HUES64 (cell line): Measurements from ENCODE around the gene PARVB.
A peak's percentile ranks its signal among the peaks of the same experiment; 100 is the strongest.
"Not testable (repeated sequence)": the region's sequence is repeated elsewhere in the genome, so short reads cannot be mapped to it uniquely, and the experiment has no call there.

ENCODE experiments used
- H3K27ac ChIP-seq: 2 replicates; pipeline ENCODE4 v1.7.0; 2013; ENCODE audit warnings: low read depth, low read length, inconsistent platforms
- H3K27me3 ChIP-seq: 2 replicates; pipeline ENCODE4 v1.6.1; 2013; ENCODE audit warnings: mild to moderate bottlenecking, low read length; ENCODE audit not compliant: insufficient read depth
- H3K36me3 ChIP-seq: 2 replicates; pipeline ENCODE4 v1.6.1; 2013; ENCODE audit warnings: mild to moderate bottlenecking, low read length; ENCODE audit not compliant: insufficient read depth
- H3K4me1 ChIP-seq: 2 replicates; pipeline ENCODE4 v1.6.1; 2013; ENCODE audit warnings: mild to moderate bottlenecking, low read length, moderate library complexity; ENCODE audit not compliant: insufficient read depth
- H3K4me3 ChIP-seq: 2 replicates; pipeline ENCODE4 v1.5.1; 2013; ENCODE audit warnings: mild to moderate bottlenecking, low read length, moderate library complexity
- H3K9ac ChIP-seq: 2 replicates; pipeline ENCODE4 v1.6.1; 2013; ENCODE audit warnings: mild to moderate bottlenecking, low read depth, low read length
- H3K9me3 ChIP-seq: 2 replicates; pipeline ENCODE4 v1.6.1; 2013; ENCODE audit warnings: low read depth, low read length; ENCODE audit not compliant: insufficient read depth
- WGBS: fragments of 150-250, 120-280 bp; methylation state at CpG from one replicate; pipeline ENCODE4 v1.1.7; 2013; ENCODE audit warnings: missing lambda C conversion rate; 5-methylcytosine and 5-hydroxymethylcytosine counted together

The PARVB gene

GRCh38 chr22:44100411-44100810 is 76.3 kb downstream of the PARVB start:
- no peak overlapping the region for H3K4me3 ChIP-seq
- 91% methylated on average over 13 of the region's 13 CpGs for WGBS
- H3K9ac ChIP-seq = no peak overlapping the region
- no peaks in the 10 kb centered on the region for H3K4me1 ChIP-seq
- H3K9me3 ChIP-seq = 0 out of 2 replicates have a peak, but pooled peaks cover 3% of the 10 kb centered on the region
- H3K36me3 ChIP-seq = no peaks in the 10 kb centered on the region
- no peak overlapping the region for H3K27ac ChIP-seq
- no peaks in the 10 kb centered on the region for H3K27me3 ChIP-seq

GRCh38 chr22:44102121-44102520 is 78.0 kb downstream of the PARVB start:
- no peaks in the 10 kb centered on the region for H3K36me3 ChIP-seq
- 84% methylated on average over 4 of the region's 4 CpGs for WGBS
- H3K9me3 ChIP-seq = 0 out of 2 replicates have a peak, but pooled peaks cover 3% of the 10 kb centered on the region
- H3K4me3 ChIP-seq = no peak overlapping the region
- H3K9ac ChIP-seq = no peak overlapping the region
- H3K4me1 ChIP-seq = peaks cover 6% of the 10 kb centered on the region
- H3K27ac ChIP-seq = no peak overlapping the region
- no peaks in the 10 kb centered on the region for H3K27me3 ChIP-seq

GRCh38 chr22:44102856-44103255 is 78.8 kb downstream of the PARVB start:
- WGBS = 96% methylated on average over 3 of the region's 3 CpGs
- Histone ChIP-seq H3K27ac (no peak overlapping the region), H3K9ac (no peak overlapping the region), H3K9me3 (0 out of 2 replicates have a peak, but pooled peaks cover 3% of the 10 kb centered on the region), H3K27me3 (no peaks in the 10 kb centered on the region), H3K4me1 (peaks cover 12% of the 10 kb centered on the region), H3K36me3 (no peaks in the 10 kb centered on the region), H3K4me3 (no peak overlapping the region)

GRCh38 chr22:44103735-44104480 is 79.8 kb downstream of the PARVB start:
- no peaks in the 10 kb centered on the region for H3K36me3 ChIP-seq
- H3K27me3 ChIP-seq = no peaks in the 10 kb centered on the region
- H3K9me3 ChIP-seq = 0 out of 2 replicates have a peak, but pooled peaks cover 3% of the 10 kb centered on the region
- no peak overlapping the region for H3K27ac ChIP-seq
- H3K4me1 ChIP-seq = peaks cover 20% of the 10 kb centered on the region
- H3K9ac ChIP-seq = no peak overlapping the region
- no peak overlapping the region for H3K4me3 ChIP-seq
- 91% methylated on average over 13 of the region's 13 CpGs for WGBS

- H3K4me1 ChIP-seq = peaks cover 31% of the 10 kb centered on the region
Observed at GRCh38 chr22:44107340-44107739, 83.2 kb downstream of the PARVB start.

GRCh38 chr22:44108076-44108475 is 84.0 kb downstream of the PARVB start:
- Histone ChIP-seq H3K9ac (peak overlapping the region; percentile 21; the same call in 1 of the 2 replicates), H3K4me1 (peaks cover 31% of the 10 kb centered on the region), H3K27me3 (no peaks in the 10 kb centered on the region), H3K4me3 (no peak overlapping the region), H3K36me3 (no peaks in the 10 kb centered on the region), H3K27ac (peak overlapping the region; percentile 74; the same call in 1 of the 2 replicates), H3K9me3 (0 out of 2 replicates have a peak, but pooled peaks cover 3% of the 10 kb centered on the region)
- 86% methylated on average over 2 of the region's 2 CpGs for WGBS

More at GRCh38 chr22:44107340-44107739, 83.2 kb downstream of the PARVB start:
- 10% methylated on average over 5 of the region's 6 CpGs for WGBS
- Histone ChIP-seq H3K4me3 (no peak overlapping the region), H3K36me3 (no peaks in the 10 kb centered on the region), H3K9ac (no peak overlapping the region), H3K27me3 (no peaks in the 10 kb centered on the region), H3K27ac (peak overlapping the region; percentile 74), H3K9me3 (0 out of 2 replicates have a peak, but pooled peaks cover 3% of the 10 kb centered on the region)

GRCh38 chr22:44108806-44109385 is 84.8 kb downstream of the PARVB start:
- 0 out of 2 replicates have a peak, but pooled peaks cover 3% of the 10 kb centered on the region for H3K9me3 ChIP-seq
- no peak overlapping the region for H3K9ac ChIP-seq
- H3K27ac ChIP-seq = no peak overlapping the region
- H3K4me3 ChIP-seq = no peak overlapping the region
- WGBS = 86% methylated on average over 14 of the region's 14 CpGs
- H3K36me3 ChIP-seq = no peaks in the 10 kb centered on the region
- no peaks in the 10 kb centered on the region for H3K27me3 ChIP-seq
- peaks cover 31% of the 10 kb centered on the region for H3K4me1 ChIP-seq

GRCh38 chr22:44109416-44109815 is 85.3 kb downstream of the PARVB start:
- H3K4me3 ChIP-seq = no peak overlapping the region
- H3K36me3 ChIP-seq = no peaks in the 10 kb centered on the region
- no peaks in the 10 kb centered on the region for H3K27me3 ChIP-seq
- H3K27ac ChIP-seq = no peak overlapping the region
- WGBS = 88% methylated on average over 4 of the region's 4 CpGs
- 0 out of 2 replicates have a peak, but pooled peaks cover 3% of the 10 kb centered on the region for H3K9me3 ChIP-seq
- H3K9ac ChIP-seq = no peak overlapping the region
- H3K4me1 ChIP-seq = peaks cover 31% of the 10 kb centered on the region

- H3K9ac ChIP-seq, H3K36me3 ChIP-seq, H3K9me3 ChIP-seq, H3K4me3 ChIP-seq, H3K27me3 ChIP-seq, H3K27ac ChIP-seq: not testable (repeated sequence)
- H3K4me1 ChIP-seq = peaks cover 31% of the 10 kb centered on the region
- WGBS = 96% methylated on average over 6 of the region's 6 CpGs
Observed at GRCh38 chr22:44110656-44111055, 86.6 kb downstream of the PARVB start.

GRCh38 chr22:44111562-44112155 is 87.6 kb downstream of the PARVB start:
- H3K4me1 ChIP-seq = peaks cover 30% of the 10 kb centered on the region
- no peaks in the 10 kb centered on the region for H3K9me3 ChIP-seq
- H3K36me3 ChIP-seq = no peaks in the 10 kb centered on the region
- H3K4me3 ChIP-seq = no peak overlapping the region
- WGBS = 61% methylated on average over 8 of the region's 9 CpGs
- H3K27me3 ChIP-seq = no peaks in the 10 kb centered on the region
- H3K9ac ChIP-seq = no peak overlapping the region
- no peak overlapping the region for H3K27ac ChIP-seq

GRCh38 chr22:44112191-44112590 is 88.1 kb downstream of the PARVB start:
- Histone ChIP-seq H3K27ac (no peak overlapping the region), H3K9me3 (no peaks in the 10 kb centered on the region), H3K27me3 (no peaks in the 10 kb centered on the region), H3K36me3 (no peaks in the 10 kb centered on the region), H3K4me3 (no peak overlapping the region), H3K4me1 (peaks cover 25% of the 10 kb centered on the region), H3K9ac (no peak overlapping the region)
- 79% methylated on average over 11 of the region's 11 CpGs for WGBS
